Cardiac muscle cell (in vitro differentiated cells and primary cell): ENCODE measurements around the gene LAMA3. TPM values are rescaled to one million over a fixed set of nuclear protein-coding genes. Genes with fewer than 3 reads are reported as not detected.

Experiments used
- DNase-seq, 2 donors: peaks; one replicate each; pipeline versions ENCODE4 v3.0.0 to v3.0.0-alpha.2; 2010 to 2017; ENCODE audit warnings: low read depth in 1 of 2, low spot score in 1 of 2
- H3K27ac ChIP-seq: fragments of 200-600 bp; sonication (generic); 2 replicates; pipeline ENCODE4 v1.5.1; 2016
- H3K27me3 ChIP-seq: fragments of 200-600 bp; sonication (generic); 2 replicates; pipeline ENCODE4 v1.6.0; 2016; ENCODE audit warnings: control low read depth
- H3K36me3 ChIP-seq: fragments of 200-600 bp; sonication (generic); 2 replicates; pipeline ENCODE4 v1.5.1; 2016; ENCODE audit warnings: control low read depth
- H3K4me1 ChIP-seq: fragments of 200-600 bp; sonication (generic); 2 replicates; pipeline ENCODE4 v1.8.1; 2017; ENCODE audit warnings: low read depth, mild to moderate bottlenecking, mixed run types
- H3K4me3 ChIP-seq: fragments of 200-600 bp; sonication (generic); 2 replicates; pipeline ENCODE4 v1.5.1; 2016; ENCODE audit warnings: mild to moderate bottlenecking
- H3K9me3 ChIP-seq: fragments of 200-600 bp; sonication (generic); 2 replicates; pipeline ENCODE4 v1.5.1; 2017; ENCODE audit warnings: low read depth, mild to moderate bottlenecking, control low read depth
- polyA plus RNA-seq: library from polyadenylated mRNA; unstranded; fragments of >200 nt; fragmentation: Nextera tagmentation; extraction: Ambion mirVana; gene quantifications from 2 replicates; pipeline ENCODE4 v1.2.1, GENCODE V29; 2016
- total RNA-seq: library from RNA; depleted of rRNA; stranded (reverse); fragments of >200 nt; gene quantifications from 2 replicates; pipeline ENCODE4 v1.2.3, GENCODE V29; 2016
- TF ChIP-seq, protein P1 (sequence below): IDR thresholded peaks from 2 replicates; pipeline ENCODE4 v1.5.1; 2012; ENCODE audit warnings: low read depth, mild to moderate bottlenecking, low read length

LAMA3 gene
- total and polyA plus RNA-seq, 2 experiments from 2014 or later = 0.18 TPM; not detected in 1

GRCh38 chr18:23671564-23671963, 17.7 kb upstream of the LAMA3 start:
- Histone ChIP-seq H3K9me3 (no peaks in the 10 kb centered on the region), H3K36me3 (no peaks in the 10 kb centered on the region), H3K27ac (no peak overlapping the region), H3K4me1 (no peaks in the 10 kb centered on the region), H3K4me3 (no peak overlapping the region), H3K27me3 (peaks cover 2% of the 10 kb centered on the region)
- peak in 1 of 2 donors; percentile 57 for DNase-seq
- TF ChIP-seq, protein P1, sequence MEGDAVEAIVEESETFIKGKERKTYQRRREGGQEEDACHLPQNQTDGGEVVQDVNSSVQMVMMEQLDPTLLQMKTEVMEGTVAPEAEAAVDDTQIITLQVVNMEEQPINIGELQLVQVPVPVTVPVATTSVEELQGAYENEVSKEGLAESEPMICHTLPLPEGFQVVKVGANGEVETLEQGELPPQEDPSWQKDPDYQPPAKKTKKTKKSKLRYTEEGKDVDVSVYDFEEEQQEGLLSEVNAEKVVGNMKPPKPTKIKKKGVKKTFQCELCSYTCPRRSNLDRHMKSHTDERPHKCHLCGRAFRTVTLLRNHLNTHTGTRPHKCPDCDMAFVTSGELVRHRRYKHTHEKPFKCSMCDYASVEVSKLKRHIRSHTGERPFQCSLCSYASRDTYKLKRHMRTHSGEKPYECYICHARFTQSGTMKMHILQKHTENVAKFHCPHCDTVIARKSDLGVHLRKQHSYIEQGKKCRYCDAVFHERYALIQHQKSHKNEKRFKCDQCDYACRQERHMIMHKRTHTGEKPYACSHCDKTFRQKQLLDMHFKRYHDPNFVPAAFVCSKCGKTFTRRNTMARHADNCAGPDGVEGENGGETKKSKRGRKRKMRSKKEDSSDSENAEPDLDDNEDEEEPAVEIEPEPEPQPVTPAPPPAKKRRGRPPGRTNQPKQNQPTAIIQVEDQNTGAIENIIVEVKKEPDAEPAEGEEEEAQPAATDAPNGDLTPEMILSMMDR = no peak

- no peak for DNase-seq
- Histone ChIP-seq H3K27me3 (peaks cover 1% of the 10 kb centered on the region), H3K36me3 (no peaks in the 10 kb centered on the region), H3K4me3 (no peak overlapping the region), H3K27ac (no peak overlapping the region), H3K9me3 (no peaks in the 10 kb centered on the region), H3K4me1 (no peaks in the 10 kb centered on the region)
- TF ChIP-seq, protein P1 = no peak
Observed at GRCh38 chr18:23673725-23674124, 15.5 kb upstream of the LAMA3 start.

GRCh38 chr18:23675236-23675635, 14.0 kb upstream of the LAMA3 start:
- H3K27ac ChIP-seq = no peak overlapping the region
- H3K4me1 ChIP-seq = no peaks in the 10 kb centered on the region
- TF ChIP-seq, protein P1 = no peak
- no peak overlapping the region for H3K4me3 ChIP-seq
- no peaks in the 10 kb centered on the region for H3K36me3 ChIP-seq
- no peaks in the 10 kb centered on the region for H3K27me3 ChIP-seq
- H3K9me3 ChIP-seq = no peaks in the 10 kb centered on the region
- no peak for DNase-seq

DNA sequence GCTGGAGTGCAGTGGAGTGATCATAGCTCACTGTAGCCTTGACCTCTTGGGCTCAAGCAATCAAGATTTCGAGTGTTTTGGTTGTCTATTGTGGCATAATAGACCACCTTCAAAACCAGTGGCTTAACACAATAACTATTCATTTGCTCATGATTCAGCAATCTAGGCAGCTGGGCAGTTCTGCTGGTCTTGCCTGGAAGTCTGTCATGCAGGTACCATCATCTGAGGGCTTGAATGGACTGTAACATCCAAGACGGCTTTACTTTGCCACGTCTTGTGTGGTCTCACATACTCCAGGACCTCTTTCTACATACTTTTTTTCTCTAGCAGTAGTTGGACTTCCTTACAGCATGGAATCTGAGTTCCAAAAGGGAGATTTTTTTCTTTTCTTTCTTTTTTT, 13.4 kb upstream of the LAMA3 start:
- no peaks in the 10 kb centered on the region for H3K36me3 ChIP-seq
- H3K9me3 ChIP-seq = no peaks in the 10 kb centered on the region
- DNase-seq = no peak
- H3K27ac ChIP-seq = no peak overlapping the region
- no peaks in the 10 kb centered on the region for H3K27me3 ChIP-seq
- TF ChIP-seq, protein P1 = no peak
- H3K4me1 ChIP-seq = no peaks in the 10 kb centered on the region
- H3K4me3 ChIP-seq = no peak overlapping the region

GRCh38 chr18:23682045-23682444, 7.2 kb upstream of the LAMA3 start:
- Histone ChIP-seq H3K36me3 (no peaks in the 10 kb centered on the region), H3K4me1 (no peaks in the 10 kb centered on the region)
- TF ChIP-seq, protein P1 = no peak

GRCh38 chr18:23682472-23682871, 6.8 kb upstream of the LAMA3 start:
- DNase-seq = no peak
- Histone ChIP-seq H3K9me3 (no peaks in the 10 kb centered on the region), H3K36me3 (no peaks in the 10 kb centered on the region), H3K4me3 (no peak overlapping the region), H3K27me3 (peaks cover 14% of the 10 kb centered on the region), H3K4me1 (no peaks in the 10 kb centered on the region), H3K27ac (no peak overlapping the region)
- TF ChIP-seq, protein P1 = no peak

More at GRCh38 chr18:23682045-23682444, 7.2 kb upstream of the LAMA3 start:
- no peak overlapping the region for H3K27ac ChIP-seq
- no peaks in the 10 kb centered on the region for H3K9me3 ChIP-seq
- no peak for DNase-seq
- no peak overlapping the region for H3K4me3 ChIP-seq
- peaks cover 10% of the 10 kb centered on the region for H3K27me3 ChIP-seq
